DMS 273 treated with DMSO at 0.1 percent for 48 hours (cell line): ENCODE data around the gene MYO5B.

ENCODE experiments used
- DNase-seq: peaks from one replicate; lab custom pipeline; 2025; lab: John Stamatoyannopoulos, UW

Gene MYO5B

DNA sequence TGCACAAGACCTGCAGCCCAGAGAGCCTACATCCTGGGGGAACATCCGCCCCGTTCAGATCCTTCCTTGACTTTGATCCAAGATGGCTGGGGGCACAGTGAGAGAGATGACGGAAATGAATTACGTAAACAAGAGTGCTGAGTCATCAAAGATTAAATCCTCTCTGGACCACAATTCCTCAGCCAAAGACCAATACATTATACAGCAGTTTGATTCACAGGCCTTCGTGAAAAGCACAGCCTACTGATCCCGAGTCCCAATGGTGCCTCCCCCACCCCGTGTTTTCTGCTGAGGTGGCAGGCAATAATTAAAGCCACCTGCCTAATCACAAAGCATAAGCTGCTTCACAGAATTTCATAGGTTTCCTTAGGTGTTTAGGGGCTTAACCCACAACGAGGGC, 43.0 kb downstream of the MYO5B start:
- DNase-seq = no peak

DNA sequence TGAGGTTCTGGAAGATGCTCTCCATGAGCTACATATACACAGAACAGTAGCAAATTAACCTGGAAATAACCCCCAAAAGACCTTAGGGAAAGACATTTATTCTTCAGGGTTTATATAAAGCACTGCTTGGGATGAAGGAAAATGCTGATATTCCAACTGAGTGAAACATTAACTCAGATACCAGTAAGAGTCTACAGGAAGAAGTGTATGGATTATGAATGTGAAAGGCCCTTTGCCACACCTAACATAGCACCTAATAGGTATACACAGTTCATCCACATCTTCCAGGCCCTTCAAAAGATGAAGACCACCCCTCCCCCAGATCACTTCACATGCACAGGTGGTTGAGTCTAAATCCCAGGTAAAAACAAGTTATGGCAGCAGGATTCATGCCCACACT, 50.4 kb downstream of the MYO5B start:
- DNase-seq = no peak

GRCh38 chr18:50143886-50144285, 51.1 kb downstream of the MYO5B start:
- DNase-seq = no peak

DNA sequence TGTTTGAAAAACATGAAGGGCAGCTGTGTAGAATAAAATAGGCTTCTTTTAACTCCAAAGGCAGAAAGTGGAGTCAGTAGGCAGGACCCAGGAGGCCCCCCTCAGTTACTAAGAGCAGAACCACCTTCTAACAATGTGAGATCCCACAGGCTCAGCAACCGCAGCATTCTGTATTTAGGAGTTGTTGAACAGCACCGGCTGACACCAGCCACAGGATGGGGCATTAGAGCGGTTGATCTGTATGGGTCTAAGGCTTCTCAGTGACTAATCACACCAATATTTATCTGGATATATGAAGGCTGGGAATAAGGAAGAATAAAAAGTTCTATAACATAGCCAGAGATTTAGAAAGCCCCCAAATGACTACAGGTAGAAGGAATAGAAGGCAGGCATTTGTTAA, 51.7 kb downstream of the MYO5B start:
- DNase-seq = no peak

GRCh38 chr18:50142441-50143120, 52.4 kb downstream of the MYO5B start:
- no peak for DNase-seq

DNA sequence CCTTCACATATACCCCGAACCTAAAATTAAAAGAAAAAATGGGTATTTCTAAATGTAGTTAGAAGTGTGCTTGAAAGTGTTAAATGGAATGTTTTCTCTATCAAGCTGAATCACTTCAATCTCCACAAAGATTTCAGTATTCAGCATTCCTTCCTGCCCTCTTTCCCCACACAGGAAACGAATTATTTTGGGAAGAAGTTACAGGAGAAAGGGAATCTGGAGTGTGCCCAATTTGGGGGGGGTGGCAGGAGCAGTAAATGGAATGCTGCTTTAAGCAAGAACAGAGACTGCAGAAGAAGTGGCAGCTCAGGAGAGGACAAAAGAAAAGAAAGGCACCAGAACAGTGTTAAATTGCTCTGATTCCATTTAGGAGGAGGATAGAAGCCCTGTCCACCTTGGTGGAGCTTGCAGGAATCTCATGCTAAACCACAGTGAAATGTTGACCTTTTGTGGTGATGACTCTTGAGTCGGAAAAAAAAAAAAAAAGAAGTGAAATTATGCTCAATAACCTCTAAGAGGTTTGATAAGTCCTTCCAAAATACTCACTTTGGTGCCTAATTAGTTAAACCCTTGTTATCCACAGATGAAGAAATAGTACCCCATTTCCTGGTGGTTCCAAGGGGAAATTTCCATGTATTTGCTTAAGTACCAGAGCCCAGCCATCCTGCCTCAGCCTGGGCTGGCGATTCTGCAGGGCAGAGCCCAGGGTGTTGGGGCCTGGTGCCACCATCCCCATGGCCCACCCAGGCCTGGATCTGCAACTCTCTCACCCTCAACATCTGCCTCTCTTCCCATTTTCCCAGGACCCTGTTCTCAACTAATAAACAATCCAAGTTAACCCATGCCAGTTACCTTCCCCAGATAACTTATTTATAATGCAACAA, 56.5 kb downstream of the MYO5B start:
- DNase-seq = no peak

GRCh38 chr18:50135903-50136302, 59.0 kb downstream of the MYO5B start:
- no peak for DNase-seq

- no peak for DNase-seq
These were observed 61.4 kb downstream of the MYO5B start for GRCh38 chr18:50133526-50133925.

- no peak for DNase-seq
These were observed 63.4 kb downstream of the MYO5B start for GRCh38 chr18:50131591-50131990.

DNA sequence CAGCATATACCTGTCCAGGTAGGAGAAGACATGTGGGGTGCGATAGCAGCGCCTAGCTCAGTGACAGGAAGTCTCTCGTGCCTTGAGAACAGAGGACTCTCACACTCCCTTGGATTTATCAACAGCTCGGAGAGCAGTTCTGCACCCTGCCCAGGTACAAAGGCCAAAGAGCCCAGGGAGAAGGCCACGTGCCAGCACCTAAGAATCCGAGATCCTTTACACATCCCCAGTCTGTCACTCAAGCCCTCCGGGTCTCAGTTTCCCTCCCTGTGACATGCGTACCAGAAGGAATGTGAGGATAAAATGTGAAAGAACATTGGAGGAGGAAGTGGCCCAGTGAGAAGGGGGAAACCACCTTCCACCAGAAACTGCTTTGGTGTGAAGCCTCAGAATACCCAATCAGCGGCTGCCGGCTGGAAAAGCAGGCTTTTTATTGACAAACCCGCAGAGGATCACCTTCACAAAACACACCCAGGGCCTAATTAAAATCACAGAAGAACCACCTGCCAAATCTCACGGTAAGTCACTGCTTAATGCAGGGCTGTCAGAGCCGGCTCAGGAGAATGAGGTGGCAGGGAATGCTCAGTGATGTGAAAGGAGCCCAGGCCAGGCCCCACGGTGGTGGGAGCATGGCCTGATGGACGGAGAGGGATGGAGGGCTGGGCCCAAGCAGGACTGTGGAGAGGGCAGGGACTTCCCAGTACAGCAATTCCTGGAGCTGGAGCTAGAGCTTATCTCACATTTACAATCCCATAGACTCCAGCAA, 66.3 kb downstream of the MYO5B start:
- DNase-seq = no peak

GRCh38 chr18:50127516-50128210, 67.3 kb downstream of the MYO5B start:
- DNase-seq = no peak

DNA sequence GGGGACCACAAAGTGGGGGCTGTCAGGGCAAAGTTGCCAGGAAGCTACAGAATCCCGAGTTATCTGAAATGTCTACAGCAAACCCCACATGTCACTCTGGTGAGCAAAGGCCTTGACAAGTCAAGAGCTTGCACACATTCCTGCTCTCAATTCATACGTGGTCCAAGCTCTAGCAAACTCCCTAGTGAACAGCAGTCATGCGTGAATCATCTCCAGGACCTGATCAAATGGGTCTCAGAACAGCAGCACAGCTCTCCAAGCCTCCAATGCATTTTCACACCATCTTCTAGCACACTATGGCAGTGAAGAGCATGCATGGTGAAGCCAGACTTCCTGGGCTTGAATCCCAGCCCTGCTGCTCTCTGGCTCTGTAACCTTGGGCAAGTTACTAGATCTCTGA, 68.5 kb downstream of the MYO5B start:
- DNase-seq = no peak

DNA sequence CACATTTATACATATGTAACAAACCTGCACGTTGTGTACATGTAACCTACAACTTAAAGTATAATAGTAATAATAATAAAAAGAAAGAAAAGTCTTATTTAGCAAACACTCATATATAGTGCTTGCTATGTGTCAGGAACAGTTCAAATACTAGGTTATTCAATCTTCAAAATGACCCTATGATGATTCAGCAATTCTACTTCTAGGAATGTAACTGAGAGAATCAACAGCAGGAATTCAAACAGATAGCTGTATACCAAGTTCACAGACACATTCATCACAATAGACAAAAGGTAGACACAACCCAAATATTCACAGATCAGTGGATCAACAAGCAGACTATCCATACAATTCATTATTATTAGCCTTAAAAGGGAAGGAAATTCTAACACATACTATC, 69.5 kb downstream of the MYO5B start:
- no peak for DNase-seq

DNA sequence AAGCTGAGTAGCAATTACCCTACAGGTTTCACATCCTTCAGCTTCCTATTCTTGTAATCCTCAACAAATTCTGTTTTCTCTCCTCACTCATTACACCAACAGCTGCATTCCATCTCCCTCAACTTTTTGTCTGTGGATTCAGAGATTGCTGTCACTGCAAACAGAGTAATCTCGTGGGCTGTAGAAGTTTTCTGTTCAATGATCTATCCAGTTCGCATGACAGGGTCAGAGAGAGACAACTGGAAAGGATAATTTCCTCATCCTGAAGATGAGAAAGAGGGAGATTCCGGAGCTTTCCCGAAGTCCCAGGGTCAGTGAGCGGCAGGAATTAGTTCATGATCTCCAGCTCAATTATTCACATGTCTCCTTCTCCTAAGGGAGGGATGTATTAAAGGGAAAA, 75.7 kb downstream of the MYO5B start:
- no peak for DNase-seq

GRCh38 chr18:50117863-50118262, 77.1 kb downstream of the MYO5B start:
- DNase-seq = no peak

GRCh38 chr18:50115095-50115494, 79.9 kb downstream of the MYO5B start:
- no peak for DNase-seq

- no peak for DNase-seq
These were observed 80.5 kb downstream of the MYO5B start for GRCh38 chr18:50114448-50114847.

GRCh38 chr18:50113726-50114125, 81.2 kb downstream of the MYO5B start:
- DNase-seq = no peak

DNA sequence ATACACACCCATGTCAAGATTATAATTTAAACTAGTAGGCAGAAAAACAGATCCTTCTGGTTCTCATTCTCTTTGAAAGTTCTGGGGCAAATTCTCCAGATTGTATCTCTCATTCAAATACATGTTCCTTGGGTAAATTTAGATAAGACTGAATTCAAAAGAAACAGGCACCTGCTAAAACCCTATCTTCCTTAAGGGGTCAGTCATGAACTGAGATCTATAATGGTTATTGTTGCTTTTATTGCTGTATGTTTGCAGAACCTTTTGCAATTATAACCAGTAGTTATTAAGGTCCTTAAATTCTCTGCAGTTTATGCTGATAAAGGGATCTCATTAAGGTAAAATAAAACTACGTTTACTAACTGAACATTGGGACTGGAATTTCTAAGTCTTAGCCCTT, 83.5 kb downstream of the MYO5B start:
- DNase-seq = no peak

GRCh38 chr18:50107468-50107977, 87.4 kb downstream of the MYO5B start:
- DNase-seq = no peak

- no peak for DNase-seq
These were observed 89.9 kb downstream of the MYO5B start for GRCh38 chr18:50105027-50105426.

DNA sequence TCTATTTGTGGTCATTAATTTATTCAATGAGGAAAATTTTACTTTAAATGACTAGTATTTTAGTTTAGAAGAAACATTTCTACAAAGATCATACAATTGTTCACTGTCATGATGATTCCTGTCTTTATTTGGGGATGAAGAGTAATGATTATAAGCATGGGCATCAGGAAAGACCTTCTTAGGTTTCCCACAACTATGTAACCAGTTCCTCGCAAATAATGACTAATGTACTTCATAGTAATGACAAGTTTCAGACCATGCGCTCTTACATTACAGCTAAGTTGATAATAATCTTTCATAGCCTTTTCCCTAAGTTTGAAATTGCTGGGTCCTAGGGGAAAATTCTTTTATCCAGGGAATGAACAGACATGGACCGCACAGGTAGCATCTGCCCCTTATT, 90.5 kb downstream of the MYO5B start:
- no peak for DNase-seq
